Middle frontal gyrus (tissue), 1 donor: ENCODE results near the gene TBL1Y.
"Not testable (repeated sequence)": the region's sequence is repeated elsewhere in the genome, so short reads cannot be mapped to it uniquely, and the experiment has no call there.

ENCODE experiments used
- DNase-seq: peaks from one replicate; pipeline ENCODE4 v3.0.0-alpha.2; 2015; ENCODE audit warnings: low spot score; ENCODE audit errors: extremely low spot score

The TBL1Y gene

GRCh38 chrY:7078725-7079124 lies 168.2 kb downstream of the TBL1Y start:
- no peak for DNase-seq

GRCh38 chrY:7080548-7080947 lies 170.1 kb downstream of the TBL1Y start:
- not testable (repeated sequence) for DNase-seq

- peak; percentile 3 for DNase-seq
These were observed 175.1 kb downstream of the TBL1Y start for GRCh38 chrY:7085606-7086005.

GRCh38 chrY:7092836-7093235 lies 182.3 kb downstream of the TBL1Y start:
- DNase-seq, result no peak

- DNase-seq, result no peak
These were observed 183.9 kb downstream of the TBL1Y start for GRCh38 chrY:7094365-7094764.

GRCh38 chrY:7097021-7097420 lies 186.5 kb downstream of the TBL1Y start:
- DNase-seq, result no peak

GRCh38 chrY:7099742-7100141 lies 189.2 kb downstream of the TBL1Y start:
- DNase-seq, result no peak

GRCh38 chrY:7102680-7103079 lies 192.2 kb downstream of the TBL1Y start:
- no peak for DNase-seq

- DNase-seq, result no peak
These were observed 196.7 kb downstream of the TBL1Y start for GRCh38 chrY:7107179-7107578.

- DNase-seq, result no peak
These were observed 199.6 kb downstream of the TBL1Y start for GRCh38 chrY:7110086-7110485.

GRCh38 chrY:7115871-7116270 lies 205.4 kb downstream of the TBL1Y start:
- DNase-seq, result no peak

GRCh38 chrY:7122202-7122601 lies 211.7 kb downstream of the TBL1Y start:
- no peak for DNase-seq

GRCh38 chrY:7125136-7126056 lies 214.9 kb downstream of the TBL1Y start:
- DNase-seq, result no peak

GRCh38 chrY:7128211-7128610 lies 217.7 kb downstream of the TBL1Y start:
- no peak for DNase-seq
